ENCODE data around the gene SPAG9.

DNA sequence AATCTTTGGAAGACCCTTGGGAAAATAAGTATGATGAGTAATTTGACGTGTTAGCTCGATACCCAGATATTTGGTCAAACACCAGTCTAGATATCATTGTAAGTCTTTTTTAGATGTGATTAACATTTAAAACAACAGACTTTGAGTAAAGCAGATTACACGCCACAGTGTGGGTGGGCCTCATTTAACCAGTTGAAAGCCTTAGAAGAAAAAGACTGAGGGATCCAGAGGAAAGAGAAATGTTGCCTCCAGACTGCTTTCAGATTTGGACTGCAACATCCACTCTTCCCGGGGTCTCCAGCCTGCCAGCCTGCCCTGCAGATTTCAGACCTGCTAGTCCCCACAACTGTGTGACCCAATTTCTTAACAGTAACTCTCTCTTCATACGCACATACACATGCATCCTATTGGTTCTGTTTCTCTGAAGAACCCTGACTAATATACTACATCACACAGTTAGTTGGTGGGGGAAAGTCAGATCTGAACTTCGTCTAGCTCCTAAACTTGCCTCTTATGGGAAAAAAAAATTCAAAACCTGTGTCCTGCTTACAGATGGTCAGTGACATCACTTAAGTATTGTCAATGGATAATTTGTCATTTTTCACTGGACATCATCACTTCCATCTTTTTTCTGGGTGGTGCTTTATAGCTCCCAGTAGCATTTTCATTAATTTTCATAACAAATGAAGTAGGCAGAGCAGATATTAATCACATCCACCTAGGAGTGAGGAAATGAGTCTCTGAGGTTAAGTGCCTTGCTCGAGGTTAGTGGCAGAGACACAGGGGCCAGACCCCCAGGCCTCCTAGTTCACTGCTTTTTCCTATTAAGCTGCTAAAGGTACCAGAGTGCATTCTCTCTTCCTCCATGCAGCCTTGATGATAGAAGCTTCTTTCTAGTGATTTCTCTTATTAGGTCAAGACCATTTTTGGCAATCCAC is 146.8 kb downstream of the SPAG9 start:
- TF ChIP-seq, protein P1, sequence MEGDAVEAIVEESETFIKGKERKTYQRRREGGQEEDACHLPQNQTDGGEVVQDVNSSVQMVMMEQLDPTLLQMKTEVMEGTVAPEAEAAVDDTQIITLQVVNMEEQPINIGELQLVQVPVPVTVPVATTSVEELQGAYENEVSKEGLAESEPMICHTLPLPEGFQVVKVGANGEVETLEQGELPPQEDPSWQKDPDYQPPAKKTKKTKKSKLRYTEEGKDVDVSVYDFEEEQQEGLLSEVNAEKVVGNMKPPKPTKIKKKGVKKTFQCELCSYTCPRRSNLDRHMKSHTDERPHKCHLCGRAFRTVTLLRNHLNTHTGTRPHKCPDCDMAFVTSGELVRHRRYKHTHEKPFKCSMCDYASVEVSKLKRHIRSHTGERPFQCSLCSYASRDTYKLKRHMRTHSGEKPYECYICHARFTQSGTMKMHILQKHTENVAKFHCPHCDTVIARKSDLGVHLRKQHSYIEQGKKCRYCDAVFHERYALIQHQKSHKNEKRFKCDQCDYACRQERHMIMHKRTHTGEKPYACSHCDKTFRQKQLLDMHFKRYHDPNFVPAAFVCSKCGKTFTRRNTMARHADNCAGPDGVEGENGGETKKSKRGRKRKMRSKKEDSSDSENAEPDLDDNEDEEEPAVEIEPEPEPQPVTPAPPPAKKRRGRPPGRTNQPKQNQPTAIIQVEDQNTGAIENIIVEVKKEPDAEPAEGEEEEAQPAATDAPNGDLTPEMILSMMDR (IDR thresholded peaks at IDR 0.05), result no peak
- TF ChIP-seq POLR2A (IDR thresholded peaks at IDR 0.05) (no peak), EP300 (IDR thresholded peaks at IDR 0.05; ENCODE audit: low read depth) (no peak), POLR2AphosphoS5 (IDR thresholded peaks at IDR 0.05) (no peak)
